Measurements from ENCODE around the gene WRNIP1.

- TF ChIP-seq POLR2A (IDR thresholded peaks at IDR 0.05): no peak
- no peak for TF ChIP-seq CTCF (IDR thresholded peaks at IDR 0.05)
- TF ChIP-seq POLR2AphosphoS5 (IDR thresholded peaks at IDR 0.05): no peak
- TF ChIP-seq EP300 (IDR thresholded peaks at IDR 0.05): no peak
Measured at GRCh38 chr6:2760882-2761842, 4.0 kb upstream of the WRNIP1 start.

Data from sigmoid colon (tissue), 4 donors.